ENCODE measurements around the gene DHX8. TPM values are rescaled to one million over a fixed set of nuclear protein-coding genes. Genes with fewer than 3 reads are reported as not detected.

Gene DHX8
- total and polyA plus RNA-seq, 2 of the 8 experiments (the other 6 are each of a cell fraction or from before 2014, with no cell fraction given) = 30.5 to 59.4 TPM

DNA sequence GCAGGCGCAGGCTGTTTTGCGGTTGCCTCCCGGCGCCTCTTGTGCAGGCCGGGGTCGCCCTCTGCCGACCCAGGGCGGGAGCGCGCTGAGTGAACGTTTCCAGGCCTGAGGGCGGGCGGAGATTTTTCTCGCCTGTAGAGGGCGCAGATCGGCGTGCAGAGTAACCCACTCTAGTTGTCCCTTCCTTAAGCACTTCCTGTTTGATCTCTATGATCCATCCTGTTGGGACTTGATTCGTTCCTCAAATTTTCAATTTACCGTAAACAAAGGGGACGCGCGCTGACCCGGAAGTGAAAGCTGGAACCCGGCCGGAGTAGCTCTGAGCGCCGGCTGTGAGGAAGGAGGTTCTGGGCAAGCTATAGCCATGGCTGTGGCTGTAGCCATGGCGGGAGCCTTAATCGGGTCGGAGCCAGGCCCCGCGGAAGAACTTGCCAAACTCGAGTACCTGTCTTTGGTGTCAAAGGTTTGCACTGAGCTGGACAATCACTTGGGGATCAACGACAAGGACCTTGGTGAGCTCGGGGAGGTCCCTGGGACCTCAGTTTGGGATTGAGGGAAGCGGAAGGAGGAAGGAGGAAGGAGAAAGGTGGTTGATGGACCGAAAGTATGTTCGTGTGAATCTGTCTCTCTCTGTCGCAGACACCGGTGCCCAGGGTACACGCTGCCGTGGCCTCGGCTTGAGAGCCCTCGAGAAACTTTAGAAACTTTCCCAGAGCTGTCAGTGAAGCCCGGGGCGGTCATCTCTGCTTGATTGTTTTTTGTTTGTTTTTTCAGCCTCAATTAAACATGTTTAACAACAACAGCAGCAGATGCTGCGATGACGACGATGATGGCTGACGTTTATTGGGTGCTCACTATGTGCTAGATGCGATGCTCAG is at the start of gene DHX8 (continued):
- TF ChIP-seq, protein P1, sequence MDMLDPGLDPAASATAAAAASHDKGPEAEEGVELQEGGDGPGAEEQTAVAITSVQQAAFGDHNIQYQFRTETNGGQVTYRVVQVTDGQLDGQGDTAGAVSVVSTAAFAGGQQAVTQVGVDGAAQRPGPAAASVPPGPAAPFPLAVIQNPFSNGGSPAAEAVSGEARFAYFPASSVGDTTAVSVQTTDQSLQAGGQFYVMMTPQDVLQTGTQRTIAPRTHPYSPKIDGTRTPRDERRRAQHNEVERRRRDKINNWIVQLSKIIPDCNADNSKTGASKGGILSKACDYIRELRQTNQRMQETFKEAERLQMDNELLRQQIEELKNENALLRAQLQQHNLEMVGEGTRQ (IDR thresholded peaks at IDR 0.05; ENCODE audit: low read length) = no peak
- peak; percentile 59; the same call in 1 of the 2 replicates for TF ChIP-seq JUND (IDR thresholded peaks at IDR 0.05; ENCODE audit: low read length)
- no peak for TF ChIP-seq RNF2 (IDR thresholded peaks at IDR 0.05; ENCODE audit: borderline replicate concordance, low read depth, low read length, missing control alignments, poor library complexity, severe bottlenecking)
- no peak for TF ChIP-seq POU5F1 (IDR thresholded peaks at IDR 0.05; ENCODE audit: low read depth, low read length)
- TF ChIP-seq EZH2 (IDR thresholded peaks at IDR 0.05; ENCODE audit: low read depth, low read length, severe bottlenecking) = no peak
- TF ChIP-seq GTF2F1 (IDR thresholded peaks at IDR 0.05; ENCODE audit: borderline replicate concordance, low read depth, low read length) = no peak; the same call in 1 of the 2 replicates
- TF ChIP-seq SP2 (IDR thresholded peaks at IDR 0.05; ENCODE audit: low read length) = peak; percentile 97
- peak; percentile 88 for TF ChIP-seq PHF8 (conservative IDR thresholded peaks at IDR 0.05; ENCODE audit: low read depth, low read length)
- no peak for TF ChIP-seq KDM4A (IDR thresholded peaks at IDR 0.05; ENCODE audit: low read depth, low read length, severe bottlenecking)
- peak; percentile 92 for TF ChIP-seq TAF1 (IDR thresholded peaks at IDR 0.05; ENCODE audit: low read depth, low read length)
- TF ChIP-seq HDAC6 (IDR thresholded peaks at IDR 0.05; ENCODE audit: low read depth, low read length) = no peak
- no peak for TF ChIP-seq E2F6 (IDR thresholded peaks at IDR 0.05)
- peak; percentile 48; the same call in 1 of the 2 replicates for TF ChIP-seq TCF12 (IDR thresholded peaks at IDR 0.05; ENCODE audit: low read depth, low read length)
- no peak; the same call in none of the 2 replicates for TF ChIP-seq KDM5A (IDR thresholded peaks at IDR 0.05; ENCODE audit: low read length)
- no peak for TF ChIP-seq ZNF274 (IDR thresholded peaks at IDR 0.05; ENCODE audit: borderline replicate concordance, extremely low read depth, low read length)
- peak; percentile 86; the same call in 1 of the 2 replicates for TF ChIP-seq YY1 (IDR thresholded peaks at IDR 0.05; ENCODE audit: low read depth, low read length)
- no peak; the same call in 1 of the 2 replicates for TF ChIP-seq NRF1 (IDR thresholded peaks at IDR 0.05; ENCODE audit: low read depth, low read length)
- TF ChIP-seq EGR1 (IDR thresholded peaks at IDR 0.05; ENCODE audit: borderline replicate concordance, low read depth, low read length) = peak; percentile 93
- TF ChIP-seq EP300 (IDR thresholded peaks at IDR 0.05; ENCODE audit: borderline replicate concordance in 1 of 2, low read depth in 2 of 2, low read length in 2 of 2) = peak in 1 of 2 experiments; percentile 68; a peak in 1 of 3 replicates
- peak; percentile 88 for TF ChIP-seq TBP (IDR thresholded peaks at IDR 0.05; ENCODE audit: low read depth, low read length)

Data from H1 (cell line).